Measurements from ENCODE around the gene TSPAN3.

GRCh38 chr15:77104155-77104554 lies 33.2 kb upstream of the TSPAN3 start:
- TF ChIP-seq POLR2A (IDR thresholded peaks at IDR 0.05): no peak
- TF ChIP-seq, protein P1, sequence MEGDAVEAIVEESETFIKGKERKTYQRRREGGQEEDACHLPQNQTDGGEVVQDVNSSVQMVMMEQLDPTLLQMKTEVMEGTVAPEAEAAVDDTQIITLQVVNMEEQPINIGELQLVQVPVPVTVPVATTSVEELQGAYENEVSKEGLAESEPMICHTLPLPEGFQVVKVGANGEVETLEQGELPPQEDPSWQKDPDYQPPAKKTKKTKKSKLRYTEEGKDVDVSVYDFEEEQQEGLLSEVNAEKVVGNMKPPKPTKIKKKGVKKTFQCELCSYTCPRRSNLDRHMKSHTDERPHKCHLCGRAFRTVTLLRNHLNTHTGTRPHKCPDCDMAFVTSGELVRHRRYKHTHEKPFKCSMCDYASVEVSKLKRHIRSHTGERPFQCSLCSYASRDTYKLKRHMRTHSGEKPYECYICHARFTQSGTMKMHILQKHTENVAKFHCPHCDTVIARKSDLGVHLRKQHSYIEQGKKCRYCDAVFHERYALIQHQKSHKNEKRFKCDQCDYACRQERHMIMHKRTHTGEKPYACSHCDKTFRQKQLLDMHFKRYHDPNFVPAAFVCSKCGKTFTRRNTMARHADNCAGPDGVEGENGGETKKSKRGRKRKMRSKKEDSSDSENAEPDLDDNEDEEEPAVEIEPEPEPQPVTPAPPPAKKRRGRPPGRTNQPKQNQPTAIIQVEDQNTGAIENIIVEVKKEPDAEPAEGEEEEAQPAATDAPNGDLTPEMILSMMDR (IDR thresholded peaks at IDR 0.05): no peak
- TF ChIP-seq POLR2AphosphoS5 (IDR thresholded peaks at IDR 0.05): no peak
- no peak for TF ChIP-seq EP300 (IDR thresholded peaks at IDR 0.05)

Measured in gastroesophageal sphincter (tissue), 3 donors.